ENCODE data around the gene OTX1. TPM values are rescaled to one million over a fixed set of nuclear protein-coding genes. Genes with fewer than 3 reads are reported as not detected.

Gene OTX1
- total and polyA plus RNA-seq, 2 of the 4 experiments (the other 2 are of a cell fraction), result 0.03 TPM; not detected in 1

DNA sequence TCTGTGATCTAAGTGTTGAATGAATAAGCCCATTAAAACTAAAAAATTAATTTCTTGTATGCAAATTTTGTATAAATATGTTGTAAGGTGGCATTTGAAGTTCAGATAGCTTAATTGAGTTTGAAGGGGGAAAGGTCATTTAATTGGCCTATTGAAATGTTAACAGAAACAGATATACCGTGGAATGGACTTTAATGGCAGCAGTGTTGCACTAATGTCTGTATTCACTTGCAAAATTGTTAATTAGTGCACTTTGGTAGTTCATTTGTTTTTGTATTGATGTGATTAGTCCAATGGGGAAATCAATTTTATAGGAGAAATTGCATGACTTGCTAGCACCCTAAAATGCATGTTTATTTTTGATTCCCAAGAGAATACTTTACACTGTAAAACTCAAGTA lies 41.8 kb upstream of the OTX1 start:
- H2BK120ac ChIP-seq (ENCODE audit: low read depth, low read length), result no peak overlapping the region
- in situ Hi-C loops (cut with MboI; ENCODE audit: low sequenced_read_pairs) (no loop called here), dilution Hi-C loops (cut with HindIII; ENCODE audit: low sequenced_read_pairs, unreplicated experiment) (no loop called here), intact Hi-C loops (cut with micrococcal nuclease) (no loop called here)
- no peak overlapping the region for H2BK20ac ChIP-seq (ENCODE audit: low read depth, low read length)
- H2AK9ac ChIP-seq (replicated peaks; ENCODE audit: low read depth, low read length, poor library complexity), result no peak overlapping the region
- H2AK5ac ChIP-seq (ENCODE audit: low read depth, low read length), result no peak overlapping the region
- BruUV-seq (replicated peaks), result no TSS peak
- H3K27ac ChIP-seq (ENCODE audit: insufficient read depth, low read length), result no peak overlapping the region
- CTCF ChIA-PET, result no interaction called here
- H3K9me3 ChIP-seq (ENCODE audit: control insufficient read depth, insufficient read depth, low read length), result no peaks in the 10 kb centered on the region
- no peak overlapping the region for H2BK5ac ChIP-seq (ENCODE audit: low read depth, low read length, poor library complexity, severe bottlenecking)
- H3K36me3 ChIP-seq (ENCODE audit: control insufficient read depth, insufficient read depth, low read length), result no peaks in the 10 kb centered on the region
- no peak overlapping the region for H4K5ac ChIP-seq (ENCODE audit: low read depth, low read length)
- H3K18ac ChIP-seq (ENCODE audit: low read depth, low read length), result no peak overlapping the region
- H4K8ac ChIP-seq (ENCODE audit: low read depth in 2 of 2, low read length in 2 of 2), result no peak overlapping the region
- no peak for DNase-seq
- H3K56ac ChIP-seq (ENCODE audit: extremely low read depth, insufficient read depth, low read length), result no peak overlapping the region
- no peak for ATAC-seq (ENCODE audit: low read depth)
- no CpG with 5 or more reads among the region's 1 CpG for WGBS, 2 experiments (ENCODE audit: extremely low coverage in 2 of 2, insufficient read length in 1 of 2)
- H4K20me1 ChIP-seq (ENCODE audit: insufficient read depth, low read length), result no peaks in the 10 kb centered on the region
- no peak for TF ChIP-seq RCOR1 (IDR thresholded peaks at IDR 0.05; ENCODE audit: insufficient replicate concordance, low read length)
- TF ChIP-seq MXI1 (IDR thresholded peaks at IDR 0.05; ENCODE audit: borderline replicate concordance, low read depth, low read length), result no peak
- TF ChIP-seq RAD21 (IDR thresholded peaks at IDR 0.05; ENCODE audit: low read length), result no peak
- no peak for TF ChIP-seq POLR2A (IDR thresholded peaks at IDR 0.05; ENCODE audit: low read depth, low read length)
- TF ChIP-seq CHD1 (IDR thresholded peaks at IDR 0.05; ENCODE audit: low read depth, low read length), result no peak
- TF ChIP-seq, protein P1, sequence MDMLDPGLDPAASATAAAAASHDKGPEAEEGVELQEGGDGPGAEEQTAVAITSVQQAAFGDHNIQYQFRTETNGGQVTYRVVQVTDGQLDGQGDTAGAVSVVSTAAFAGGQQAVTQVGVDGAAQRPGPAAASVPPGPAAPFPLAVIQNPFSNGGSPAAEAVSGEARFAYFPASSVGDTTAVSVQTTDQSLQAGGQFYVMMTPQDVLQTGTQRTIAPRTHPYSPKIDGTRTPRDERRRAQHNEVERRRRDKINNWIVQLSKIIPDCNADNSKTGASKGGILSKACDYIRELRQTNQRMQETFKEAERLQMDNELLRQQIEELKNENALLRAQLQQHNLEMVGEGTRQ (IDR thresholded peaks at IDR 0.05; ENCODE audit: low read depth, low read length), result no peak
- no peak for TF ChIP-seq MAZ (IDR thresholded peaks at IDR 0.05; ENCODE audit: borderline replicate concordance, low read depth, low read length)
- TF ChIP-seq NFE2L2 (IDR thresholded peaks at IDR 0.05; ENCODE audit: low read depth, low read length), result no peak
- TF ChIP-seq MAFK (IDR thresholded peaks at IDR 0.05; ENCODE audit: low read depth, low read length), result no peak
- TF ChIP-seq, protein P2, sequence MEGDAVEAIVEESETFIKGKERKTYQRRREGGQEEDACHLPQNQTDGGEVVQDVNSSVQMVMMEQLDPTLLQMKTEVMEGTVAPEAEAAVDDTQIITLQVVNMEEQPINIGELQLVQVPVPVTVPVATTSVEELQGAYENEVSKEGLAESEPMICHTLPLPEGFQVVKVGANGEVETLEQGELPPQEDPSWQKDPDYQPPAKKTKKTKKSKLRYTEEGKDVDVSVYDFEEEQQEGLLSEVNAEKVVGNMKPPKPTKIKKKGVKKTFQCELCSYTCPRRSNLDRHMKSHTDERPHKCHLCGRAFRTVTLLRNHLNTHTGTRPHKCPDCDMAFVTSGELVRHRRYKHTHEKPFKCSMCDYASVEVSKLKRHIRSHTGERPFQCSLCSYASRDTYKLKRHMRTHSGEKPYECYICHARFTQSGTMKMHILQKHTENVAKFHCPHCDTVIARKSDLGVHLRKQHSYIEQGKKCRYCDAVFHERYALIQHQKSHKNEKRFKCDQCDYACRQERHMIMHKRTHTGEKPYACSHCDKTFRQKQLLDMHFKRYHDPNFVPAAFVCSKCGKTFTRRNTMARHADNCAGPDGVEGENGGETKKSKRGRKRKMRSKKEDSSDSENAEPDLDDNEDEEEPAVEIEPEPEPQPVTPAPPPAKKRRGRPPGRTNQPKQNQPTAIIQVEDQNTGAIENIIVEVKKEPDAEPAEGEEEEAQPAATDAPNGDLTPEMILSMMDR (conservative IDR thresholded peaks at IDR 0.05; ENCODE audit: low read depth, low read length), result no peak
- TF ChIP-seq SMC3 (IDR thresholded peaks at IDR 0.05; ENCODE audit: low read depth, low read length), result no peak
- TF ChIP-seq, protein P3, sequence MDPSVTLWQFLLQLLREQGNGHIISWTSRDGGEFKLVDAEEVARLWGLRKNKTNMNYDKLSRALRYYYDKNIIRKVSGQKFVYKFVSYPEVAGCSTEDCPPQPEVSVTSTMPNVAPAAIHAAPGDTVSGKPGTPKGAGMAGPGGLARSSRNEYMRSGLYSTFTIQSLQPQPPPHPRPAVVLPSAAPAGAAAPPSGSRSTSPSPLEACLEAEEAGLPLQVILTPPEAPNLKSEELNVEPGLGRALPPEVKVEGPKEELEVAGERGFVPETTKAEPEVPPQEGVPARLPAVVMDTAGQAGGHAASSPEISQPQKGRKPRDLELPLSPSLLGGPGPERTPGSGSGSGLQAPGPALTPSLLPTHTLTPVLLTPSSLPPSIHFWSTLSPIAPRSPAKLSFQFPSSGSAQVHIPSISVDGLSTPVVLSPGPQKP (IDR thresholded peaks at IDR 0.05; ENCODE audit: borderline replicate concordance, low read depth, low read length), result no peak
- TF ChIP-seq FOS (IDR thresholded peaks at IDR 0.05; ENCODE audit: low read depth, low read length), result no peak
- no peak for TF ChIP-seq RFX5 (IDR thresholded peaks at IDR 0.05; ENCODE audit: low read depth, low read length)
- TF ChIP-seq CEBPB (IDR thresholded peaks at IDR 0.05; ENCODE audit: low read depth, low read length), result no peak
- TF ChIP-seq BHLHE40 (IDR thresholded peaks at IDR 0.05; ENCODE audit: low read depth, low read length), result no peak
- no peaks in the 10 kb centered on the region for H3K27me3 ChIP-seq (ENCODE audit: control insufficient read depth, insufficient read depth, low read length)
- no peak overlapping the region for H2AFZ ChIP-seq (replicated peaks; ENCODE audit: low read length, poor library complexity)
- no peak overlapping the region for H4K91ac ChIP-seq (ENCODE audit: insufficient read depth, low read depth, low read length)
- no peaks in the 10 kb centered on the region for H3K79me1 ChIP-seq (ENCODE audit: low read depth in 1 of 2, low read length in 2 of 2)
- H3K9ac ChIP-seq (ENCODE audit: low read depth, low read length), result no peak overlapping the region
- peaks cover 3% of the 10 kb centered on the region for H3K4me1 ChIP-seq (ENCODE audit: control insufficient read depth, insufficient read depth, low read length)
- H3K4ac ChIP-seq (ENCODE audit: low read depth, low read length), result no peak overlapping the region
- no peak overlapping the region for H3K4me3 ChIP-seq (ENCODE audit: insufficient read depth, low read depth, low read length)
- H3K23ac ChIP-seq (ENCODE audit: low read depth, low read length), result no peak overlapping the region
- POLR2A ChIA-PET (ENCODE audit: unreplicated experiment), result no interaction called here
- no peak overlapping the region for H3K14ac ChIP-seq (replicated peaks; ENCODE audit: low read depth, low read length)
- no peaks in the 10 kb centered on the region for H3K9me1 ChIP-seq (ENCODE audit: insufficient read depth, low read length)
- no peak overlapping the region for H2BK15ac ChIP-seq (ENCODE audit: low read depth, low read length)
- no peak overlapping the region for H3K4me2 ChIP-seq (ENCODE audit: low read depth, low read length)

Measured in IMR-90 (cell line).